H9 (cell line): Measurements from ENCODE around the gene EIF4E3. TPM values are rescaled to one million over a fixed set of nuclear protein-coding genes. Genes with fewer than 3 reads are reported as not detected.

ENCODE experiments used
- DNase-seq: peaks from one replicate; pipeline ENCODE4 v3.0.0-alpha.2; 2017
- H2AFZ ChIP-seq: one replicate; pipeline ENCODE4 v1.6.1; 2013; ENCODE audit warnings: mild to moderate bottlenecking, low read length, control low read depth, moderate library complexity
- H2AK5ac ChIP-seq: 2 replicates; pipeline ENCODE4 v1.6.1; 2013; ENCODE audit warnings: low read length, control low read depth, mixed read lengths; ENCODE audit not compliant: insufficient read length
- H2BK120ac ChIP-seq: one replicate; pipeline ENCODE4 v1.6.1; 2013; ENCODE audit warnings: low read depth, mild to moderate bottlenecking, low read length, control low read depth, inconsistent platforms; ENCODE audit not compliant: poor library complexity, severe bottlenecking
- H2BK12ac ChIP-seq: 2 replicates; pipeline ENCODE4 v1.6.1; 2013; ENCODE audit warnings: low read length, control low read depth, mixed read lengths, low read depth; ENCODE audit not compliant: insufficient read length
- H2BK15ac ChIP-seq: 2 replicates; pipeline ENCODE4 v1.6.1; 2013; ENCODE audit warnings: low read depth, low read length, control low read depth
- H2BK20ac ChIP-seq: one replicate; pipeline ENCODE4 v1.6.1; 2013; ENCODE audit warnings: low read depth, mild to moderate bottlenecking, low read length, control low read depth, inconsistent platforms; ENCODE audit not compliant: poor library complexity, severe bottlenecking
- H2BK5ac ChIP-seq: 2 replicates; pipeline ENCODE4 v1.6.1; 2013; ENCODE audit warnings: low read length, control low read depth, mixed read lengths; ENCODE audit not compliant: insufficient read length
- H3K14ac ChIP-seq: 2 replicates; pipeline ENCODE4 v1.6.1; 2013; ENCODE audit warnings: low read length, control low read depth; ENCODE audit not compliant: insufficient read depth
- H3K18ac ChIP-seq: 2 replicates; pipeline ENCODE4 v1.6.1; 2013; ENCODE audit warnings: low read depth, mild to moderate bottlenecking, mixed read lengths, low read length, control low read depth; ENCODE audit not compliant: insufficient read length
- H3K23ac ChIP-seq: 2 replicates; pipeline ENCODE4 v1.6.1; 2013; ENCODE audit warnings: low read length, control low read depth, mixed read lengths, low read depth; ENCODE audit not compliant: insufficient read length
- H3K23me2 ChIP-seq: 2 replicates; pipeline ENCODE4 v1.6.1; 2013; ENCODE audit warnings: low read depth, mild to moderate bottlenecking, mixed read lengths, low read length, control low read depth; ENCODE audit not compliant: insufficient read length, poor library complexity, severe bottlenecking
- H3K27ac ChIP-seq: 2 replicates; pipeline ENCODE4 v1.5.1; 2013; ENCODE audit warnings: low read length, control low read depth, mixed read lengths, low read depth; ENCODE audit not compliant: insufficient read length
- H3K27me3 ChIP-seq: 2 replicates; pipeline ENCODE4 v1.6.1; 2013; ENCODE audit warnings: low read length, control low read depth, inconsistent platforms; ENCODE audit not compliant: insufficient read depth
- H3K4ac ChIP-seq: 2 replicates; pipeline ENCODE4 v1.6.1; 2013; ENCODE audit warnings: low read depth, mild to moderate bottlenecking, control low read depth, inconsistent platforms, low read length, moderate library complexity
- H3K4me1 ChIP-seq: 2 replicates; pipeline ENCODE4 v1.6.1; 2013; ENCODE audit warnings: low read length, control low read depth, inconsistent platforms; ENCODE audit not compliant: insufficient read depth
- H3K4me2 ChIP-seq: 2 replicates; pipeline ENCODE4 v1.6.1; 2013; ENCODE audit warnings: low read length, control low read depth, mixed read lengths; ENCODE audit not compliant: insufficient read length, insufficient read depth
- H3K56ac ChIP-seq: 2 replicates; pipeline ENCODE4 v1.6.1; 2013; ENCODE audit warnings: low read depth, mild to moderate bottlenecking, mixed read lengths, low read length, control low read depth; ENCODE audit not compliant: insufficient read length
- H3K79me1 ChIP-seq: 2 replicates; pipeline ENCODE4 v1.6.1; 2013; ENCODE audit warnings: low read depth, mild to moderate bottlenecking, moderate library complexity, low read length, control low read depth, inconsistent platforms; ENCODE audit not compliant: insufficient read depth, poor library complexity, severe bottlenecking
- H3K79me2 ChIP-seq: 2 replicates; pipeline ENCODE4 v1.6.1; 2013; ENCODE audit warnings: low read length, control low read depth, inconsistent platforms; ENCODE audit not compliant: insufficient read depth
- H3K9ac ChIP-seq: 2 replicates; pipeline ENCODE4 v1.6.1; 2013; ENCODE audit warnings: low read length, control low read depth, mixed read lengths; ENCODE audit not compliant: insufficient read length; ENCODE audit errors: extremely low read depth
- H3K9me3 ChIP-seq: one replicate; pipeline ENCODE4 v1.6.1; 2013; ENCODE audit warnings: low read depth, low read length, inconsistent platforms; ENCODE audit not compliant: control insufficient read depth
- H3T11ph ChIP-seq: one replicate; pipeline ENCODE4 v1.6.1; 2013; ENCODE audit warnings: mild to moderate bottlenecking, low read length, control low read depth, inconsistent platforms
- H4K20me1 ChIP-seq: one replicate; pipeline ENCODE4 v1.6.1; 2013; ENCODE audit not compliant: control insufficient read depth, insufficient read length, insufficient read depth
- H4K5ac ChIP-seq: 2 replicates; pipeline ENCODE4 v1.6.1; 2013; ENCODE audit warnings: low read depth, mild to moderate bottlenecking, mixed read lengths, low read length, control low read depth; ENCODE audit not compliant: insufficient read length
- H4K8ac ChIP-seq: replicated peaks from 2 replicates; pipeline ENCODE4 v1.6.1; 2013; ENCODE audit warnings: low read length, control low read depth, mixed read lengths, low read depth; ENCODE audit not compliant: insufficient read length
- H4K91ac ChIP-seq: 2 replicates; pipeline ENCODE4 v1.6.1; 2013; ENCODE audit warnings: low read depth, mild to moderate bottlenecking, moderate library complexity, mixed read lengths, low read length, control low read depth; ENCODE audit not compliant: insufficient read length
- H3K27ac Mint-ChIP-seq, 3 experiments: 2 replicates in 2 of 3; 3 replicates in 1 of 3; pipeline ENCODE4 v1.8.0; 2020 to 2021; ENCODE audit warnings: mixed read lengths in 3 of 3, mild to moderate bottlenecking in 1 of 3, moderate library complexity in 1 of 3
- H3K27me3 Mint-ChIP-seq: 2 replicates; pipeline ENCODE4 v1.8.0; 2021; ENCODE audit warnings: low read depth, mild to moderate bottlenecking, moderate library complexity, mixed read lengths
- H3K36me3 Mint-ChIP-seq, 3 experiments: 2 replicates in 2 of 3; 3 replicates in 1 of 3; pipeline ENCODE4 v1.8.0; 2020 to 2021; ENCODE audit warnings: low read depth in 3 of 3, mixed read lengths in 3 of 3; ENCODE audit not compliant: insufficient read depth in 1 of 3
- H3K4me1 Mint-ChIP-seq, 2 experiments: 2 replicates each; pipeline ENCODE4 v1.8.0; 2020; ENCODE audit warnings: mixed read lengths in 2 of 2
- H3K4me3 Mint-ChIP-seq, 2 experiments: 2 replicates in 1 of 2; 3 replicates in 1 of 2; pipeline ENCODE4 v1.8.0; 2020 to 2021; ENCODE audit warnings: mild to moderate bottlenecking in 2 of 2, mixed read lengths in 2 of 2, moderate library complexity in 1 of 2
- H3K9me3 Mint-ChIP-seq, 2 experiments: 2 replicates in 1 of 2; 3 replicates in 1 of 2; pipeline ENCODE4 v1.8.0; 2020; ENCODE audit warnings: mild to moderate bottlenecking in 2 of 2, mixed read lengths in 2 of 2, moderate library complexity in 1 of 2
- WGBS: extraction: QIAGEN DNeasy Blood & Tissue Kit; methylation state at CpG from one replicate; pipeline ENCODE4 v1.1.7; 2013; ENCODE audit warnings: missing lambda C conversion rate, low lambda C conversion rate, mixed read lengths; ENCODE audit not compliant: insufficient read length; ENCODE audit errors: extremely low coverage; 5-methylcytosine and 5-hydroxymethylcytosine counted together
- total RNA-seq: library from RNA; stranded (reverse); gene quantifications from 2 replicates; pipeline ENCODE4 v1.2.1, GENCODE V29; 2021
- TF ChIP-seq, protein P1 (sequence below): fragments of 200-600 bp; sonication (generic); conservative IDR thresholded peaks from 3 replicates; pipeline ENCODE4 v1.8.0; 2021; ENCODE audit warnings: antibody characterized with exemption, mild to moderate bottlenecking

EIF4E3 gene
- total RNA-seq, 1 experiment from 2014 or later, result 12.9 TPM

DNA sequence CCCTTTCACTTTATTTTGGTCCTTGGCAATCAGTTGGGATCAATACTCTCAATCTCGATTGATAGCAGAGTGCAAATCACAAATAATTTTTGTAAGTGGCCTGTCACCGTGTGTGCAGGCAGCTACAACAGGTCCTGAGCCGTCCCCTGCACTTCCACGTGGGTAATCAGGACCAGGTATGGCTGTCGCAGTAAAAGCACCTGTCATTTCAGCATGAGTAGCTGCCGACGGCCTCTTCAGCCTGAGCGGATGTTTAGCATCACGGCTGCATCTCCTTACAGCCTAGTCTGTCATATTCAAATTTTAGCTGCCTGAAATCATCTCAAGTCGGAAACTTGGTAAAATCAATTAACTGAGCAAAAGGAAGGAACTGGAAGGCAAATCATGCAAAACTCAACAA, 88.7 kb downstream of the EIF4E3 start:
- Histone ChIP-seq H4K20me1 (no peaks in the 10 kb centered on the region), H2AFZ (no peak overlapping the region), H3K4ac (no peak overlapping the region), H4K5ac (no peak overlapping the region), H3K4me2 (no peak overlapping the region), H2BK15ac (no peak overlapping the region), H3K18ac (no peak overlapping the region), H3K56ac (no peak overlapping the region), H3K27me3 (no peaks in the 10 kb centered on the region), H3K4me1 (no peaks in the 10 kb centered on the region), H3K23ac (no peak overlapping the region), H3K14ac (no peak overlapping the region), H3T11ph (no peak overlapping the region), H3K23me2 (peaks cover 2% of the 10 kb centered on the region), H4K91ac (no peak overlapping the region), H2BK12ac (no peak overlapping the region), H3K79me2 (no peaks in the 10 kb centered on the region), H3K27ac (no peak overlapping the region), H2BK120ac (no peak overlapping the region), H2AK5ac (no peak overlapping the region), H3K9me3 (no peaks in the 10 kb centered on the region), H4K8ac (no peak overlapping the region), H2BK5ac (no peak overlapping the region), H3K79me1 (no peaks in the 10 kb centered on the region), H2BK20ac (no peak overlapping the region), H3K9ac (no peak overlapping the region)
- TF ChIP-seq, protein P1, sequence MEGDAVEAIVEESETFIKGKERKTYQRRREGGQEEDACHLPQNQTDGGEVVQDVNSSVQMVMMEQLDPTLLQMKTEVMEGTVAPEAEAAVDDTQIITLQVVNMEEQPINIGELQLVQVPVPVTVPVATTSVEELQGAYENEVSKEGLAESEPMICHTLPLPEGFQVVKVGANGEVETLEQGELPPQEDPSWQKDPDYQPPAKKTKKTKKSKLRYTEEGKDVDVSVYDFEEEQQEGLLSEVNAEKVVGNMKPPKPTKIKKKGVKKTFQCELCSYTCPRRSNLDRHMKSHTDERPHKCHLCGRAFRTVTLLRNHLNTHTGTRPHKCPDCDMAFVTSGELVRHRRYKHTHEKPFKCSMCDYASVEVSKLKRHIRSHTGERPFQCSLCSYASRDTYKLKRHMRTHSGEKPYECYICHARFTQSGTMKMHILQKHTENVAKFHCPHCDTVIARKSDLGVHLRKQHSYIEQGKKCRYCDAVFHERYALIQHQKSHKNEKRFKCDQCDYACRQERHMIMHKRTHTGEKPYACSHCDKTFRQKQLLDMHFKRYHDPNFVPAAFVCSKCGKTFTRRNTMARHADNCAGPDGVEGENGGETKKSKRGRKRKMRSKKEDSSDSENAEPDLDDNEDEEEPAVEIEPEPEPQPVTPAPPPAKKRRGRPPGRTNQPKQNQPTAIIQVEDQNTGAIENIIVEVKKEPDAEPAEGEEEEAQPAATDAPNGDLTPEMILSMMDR, result no peak
- Mint-ChIP-seq H3K27ac (no peak overlapping the region), H3K36me3 (no peaks in the 10 kb centered on the region; a peak in 1 of 7 replicates), H3K9me3 (peaks cover 0 to 4% of the 10 kb centered on the region in 2 experiments; a peak in 3 of 5 replicates), H3K4me3 (no peak overlapping the region), H3K27me3 (no peaks in the 10 kb centered on the region), H3K4me1 (no peaks in the 10 kb centered on the region)
- DNase-seq, result no peak
- no CpG with 5 or more reads among the region's 10 CpGs for WGBS
